ENCODE results near the gene CYP4F22. TPM values are rescaled to one million over a fixed set of nuclear protein-coding genes. Genes with fewer than 3 reads are reported as not detected.
A peak's percentile ranks its signal among the peaks of the same experiment; 100 is the strongest.

The CYP4F22 gene
- total RNA-seq, 1 experiment from 2014 or later, result not detected

GRCh38 chr19:15534957-15535864, 26.9 kb downstream of the CYP4F22 start:
- H3K9me3 Mint-ChIP-seq (ENCODE audit: unreplicated experiment), result peaks cover 8% of the 10 kb centered on the region
- Histone ChIP-seq H3K4me1 (no peaks in the 10 kb centered on the region), H3K9me3 (no peaks in the 10 kb centered on the region), H3K4me3 (ENCODE audit: low read depth, low read length) (no peak overlapping the region), H3K27me3 (replicated peaks; ENCODE audit: control insufficient read depth, insufficient read depth, low read length) (no peaks in the 10 kb centered on the region), H3K36me3 (ENCODE audit: control insufficient read depth, insufficient read depth, low read length) (no peaks in the 10 kb centered on the region)
- no TSS peak for BruUV-seq (replicated peaks)
- no peaks in the 10 kb centered on the region for H3K36me3 Mint-ChIP-seq (ENCODE audit: insufficient read depth, unreplicated experiment)
- TF ChIP-seq CTCF (IDR thresholded peaks at IDR 0.05; ENCODE audit: insufficient read depth in 1 of 2, low read depth in 1 of 2, low read length in 1 of 2, severe bottlenecking in 1 of 2, unreplicated experiment in 1 of 2), result no peak
- no peaks in the 10 kb centered on the region for H3K4me1 Mint-ChIP-seq (ENCODE audit: low read depth, unreplicated experiment)
- H3K27me3 Mint-ChIP-seq (ENCODE audit: insufficient read depth, unreplicated experiment), result peaks cover 14% of the 10 kb centered on the region
- POLR2A ChIA-PET, result no interaction called here
- H3K4me3 Mint-ChIP-seq (ENCODE audit: unreplicated experiment), result no peak overlapping the region
- intact Hi-C loops (cut with micrococcal nuclease; ENCODE audit: unreplicated experiment), result no loop called here
- no peak for DNase-seq
- CTCF ChIA-PET, result no interaction called here
- H3K27ac Mint-ChIP-seq (ENCODE audit: unreplicated experiment), result no peak overlapping the region

GRCh38 chr19:15536350-15536749, 28.0 kb downstream of the CYP4F22 start:
- CTCF ChIA-PET, result no interaction called here
- Mint-ChIP-seq H3K4me3 (ENCODE audit: unreplicated experiment) (no peak overlapping the region), H3K9me3 (ENCODE audit: unreplicated experiment) (peaks cover 8% of the 10 kb centered on the region), H3K4me1 (ENCODE audit: low read depth, unreplicated experiment) (no peaks in the 10 kb centered on the region), H3K36me3 (ENCODE audit: insufficient read depth, unreplicated experiment) (no peaks in the 10 kb centered on the region), H3K27me3 (ENCODE audit: insufficient read depth, unreplicated experiment) (peaks cover 14% of the 10 kb centered on the region), H3K27ac (ENCODE audit: unreplicated experiment) (no peak overlapping the region)
- POLR2A ChIA-PET, result no interaction called here
- Histone ChIP-seq H3K9me3 (no peaks in the 10 kb centered on the region), H3K27me3 (replicated peaks; ENCODE audit: control insufficient read depth, insufficient read depth, low read length) (no peaks in the 10 kb centered on the region), H3K36me3 (ENCODE audit: control insufficient read depth, insufficient read depth, low read length) (no peaks in the 10 kb centered on the region), H3K4me3 (ENCODE audit: low read depth, low read length) (no peak overlapping the region), H3K4me1 (no peaks in the 10 kb centered on the region)
- no peak for DNase-seq
- no TSS peak for BruUV-seq (replicated peaks)
- no peak for TF ChIP-seq CTCF (IDR thresholded peaks at IDR 0.05; ENCODE audit: insufficient read depth in 1 of 2, low read depth in 1 of 2, low read length in 1 of 2, severe bottlenecking in 1 of 2, unreplicated experiment in 1 of 2)
- intact Hi-C loops (cut with micrococcal nuclease; ENCODE audit: unreplicated experiment), result no loop called here

- Mint-ChIP-seq H3K4me3 (ENCODE audit: unreplicated experiment) (no peak overlapping the region), H3K36me3 (ENCODE audit: insufficient read depth, unreplicated experiment) (no peaks in the 10 kb centered on the region), H3K9me3 (ENCODE audit: unreplicated experiment) (peaks cover 8% of the 10 kb centered on the region), H3K27me3 (ENCODE audit: insufficient read depth, unreplicated experiment) (peaks cover 10% of the 10 kb centered on the region), H3K27ac (ENCODE audit: unreplicated experiment) (no peak overlapping the region), H3K4me1 (ENCODE audit: low read depth, unreplicated experiment) (no peaks in the 10 kb centered on the region)
- no peaks in the 10 kb centered on the region for H3K9me3 ChIP-seq
- no peak for TF ChIP-seq CTCF (IDR thresholded peaks at IDR 0.05; ENCODE audit: insufficient read depth in 1 of 2, low read depth in 1 of 2, low read length in 1 of 2, severe bottlenecking in 1 of 2, unreplicated experiment in 1 of 2)
- intact Hi-C loops (cut with micrococcal nuclease; ENCODE audit: unreplicated experiment), result no loop called here
- ChIA-PET POLR2A (no interaction called here), CTCF (no interaction called here)
- no peaks in the 10 kb centered on the region for H3K27me3 ChIP-seq (replicated peaks; ENCODE audit: control insufficient read depth, insufficient read depth, low read length)
- no TSS peak for BruUV-seq (replicated peaks)
- no peaks in the 10 kb centered on the region for H3K4me1 ChIP-seq
- no peaks in the 10 kb centered on the region for H3K36me3 ChIP-seq (ENCODE audit: control insufficient read depth, insufficient read depth, low read length)
- DNase-seq, result peak in 1 of 2 experiments; percentile 24
- no peak overlapping the region for H3K4me3 ChIP-seq (ENCODE audit: low read depth, low read length)
Observed at GRCh38 chr19:15538774-15539173, 30.4 kb downstream of the CYP4F22 start.
